HCT116 (cell line): Measurements from ENCODE around the gene ASB14.

Experiments
- CEBPB ChIP-seq: IDR thresholded peaks from 2 replicates; pipeline ENCODE4 v1.6.1; 2012; ENCODE audit warnings: low read depth
- EGR1 ChIP-seq: IDR thresholded peaks from 2 replicates; pipeline ENCODE4 v1.6.1; 2012; ENCODE audit warnings: low read depth
- ELF1 ChIP-seq: IDR thresholded peaks from 2 replicates; pipeline ENCODE4 v1.6.1; 2012; ENCODE audit warnings: low read depth, borderline replicate concordance
- EZH2 ChIP-seq: fragments of 200-600 bp; sonication (generic); IDR thresholded peaks from 2 replicates; pipeline ENCODE4 v1.6.1; 2017; ENCODE audit warnings: antibody characterized with exemption, mixed run types
- EZH2phosphoT487 ChIP-seq: fragments of 200-600 bp; IDR thresholded peaks from 2 replicates; pipeline ENCODE4 v1.6.1; 2018; ENCODE audit warnings: antibody characterized with exemption, borderline replicate concordance
- POLR2A ChIP-seq: IDR thresholded peaks from 2 replicates; pipeline ENCODE4 v1.7.0; 2011; ENCODE audit warnings: borderline replicate concordance; ENCODE audit not compliant: insufficient read depth, insufficient read length; ENCODE audit errors: extremely low read depth
- POLR2AphosphoS5 ChIP-seq: IDR thresholded peaks from 2 replicates; pipeline ENCODE4 v1.6.1; 2011; ENCODE audit warnings: mild to moderate bottlenecking, low read depth, low read length, moderate library complexity
- SRF ChIP-seq: IDR thresholded peaks from 2 replicates; pipeline ENCODE4 v1.6.1; 2012; ENCODE audit warnings: low read depth
- TCF7L2 ChIP-seq: IDR thresholded peaks from 2 replicates; pipeline ENCODE4 v1.7.0; 2011; ENCODE audit warnings: borderline replicate concordance, inconsistent platforms; ENCODE audit not compliant: insufficient read depth, insufficient read length; ENCODE audit errors: extremely low read depth
- YY1 ChIP-seq: IDR thresholded peaks from 2 replicates; pipeline ENCODE4 v1.6.1; 2011; ENCODE audit warnings: low read length, low read depth, moderate library complexity, mild to moderate bottlenecking; ENCODE audit not compliant: insufficient replicate concordance; ENCODE audit errors: extremely low read depth
- TF ChIP-seq, protein P1 (sequence below), 3 experiments: fragments of 200-600 bp in 1 of 3; sonication (generic) in 1 of 3; IDR thresholded peaks in 2 of 3; conservative IDR thresholded peaks in 1 of 3; 2 replicates each; pipeline ENCODE4 v1.5.1; 2012 to 2017; ENCODE audit warnings: low read depth in 2 of 3, low read length in 2 of 3, antibody characterized with exemption in 1 of 3, borderline replicate concordance in 1 of 3, control low read depth in 1 of 3, mild to moderate bottlenecking in 1 of 3, mixed read lengths in 1 of 3, mixed run types in 1 of 3, moderate library complexity in 1 of 3; ENCODE audit not compliant: insufficient read depth in 1 of 3
- TF ChIP-seq, protein P2 (sequence below): IDR thresholded peaks from 2 replicates; pipeline ENCODE4 v1.6.1; 2012

DNA sequence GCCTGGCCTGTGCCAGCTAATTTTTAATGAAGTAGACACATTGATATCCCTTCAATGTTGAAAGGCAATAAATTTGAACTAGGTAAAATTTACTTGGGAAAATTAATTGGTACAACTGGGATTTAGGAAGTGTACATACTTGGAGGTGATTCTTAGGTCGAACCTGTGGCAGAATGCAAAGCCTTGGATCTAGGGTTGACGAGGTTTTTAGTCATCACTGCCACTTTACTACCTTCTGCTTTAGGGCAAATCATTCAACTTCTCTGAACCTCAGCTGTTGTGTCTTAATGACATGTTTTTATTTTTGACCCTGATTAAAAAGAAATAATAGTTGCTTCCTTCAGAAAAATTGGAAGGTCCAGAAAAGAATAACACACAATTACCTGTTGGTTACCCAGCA lies 62.5 kb downstream of the ASB14 start:
- TF ChIP-seq, protein P1, sequence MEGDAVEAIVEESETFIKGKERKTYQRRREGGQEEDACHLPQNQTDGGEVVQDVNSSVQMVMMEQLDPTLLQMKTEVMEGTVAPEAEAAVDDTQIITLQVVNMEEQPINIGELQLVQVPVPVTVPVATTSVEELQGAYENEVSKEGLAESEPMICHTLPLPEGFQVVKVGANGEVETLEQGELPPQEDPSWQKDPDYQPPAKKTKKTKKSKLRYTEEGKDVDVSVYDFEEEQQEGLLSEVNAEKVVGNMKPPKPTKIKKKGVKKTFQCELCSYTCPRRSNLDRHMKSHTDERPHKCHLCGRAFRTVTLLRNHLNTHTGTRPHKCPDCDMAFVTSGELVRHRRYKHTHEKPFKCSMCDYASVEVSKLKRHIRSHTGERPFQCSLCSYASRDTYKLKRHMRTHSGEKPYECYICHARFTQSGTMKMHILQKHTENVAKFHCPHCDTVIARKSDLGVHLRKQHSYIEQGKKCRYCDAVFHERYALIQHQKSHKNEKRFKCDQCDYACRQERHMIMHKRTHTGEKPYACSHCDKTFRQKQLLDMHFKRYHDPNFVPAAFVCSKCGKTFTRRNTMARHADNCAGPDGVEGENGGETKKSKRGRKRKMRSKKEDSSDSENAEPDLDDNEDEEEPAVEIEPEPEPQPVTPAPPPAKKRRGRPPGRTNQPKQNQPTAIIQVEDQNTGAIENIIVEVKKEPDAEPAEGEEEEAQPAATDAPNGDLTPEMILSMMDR (IDR thresholded peaks at IDR 0.05 in 2 of 3, conservative IDR thresholded peaks at IDR 0.05 in 1 of 3; ENCODE audit: borderline replicate concordance in 1 of 3, insufficient read depth in 1 of 3, low read depth in 2 of 3, low read length in 2 of 3), result no peak
- TF ChIP-seq SRF (no peak), POLR2AphosphoS5 (no peak), POLR2A (no peak), EZH2 (no peak), EGR1 (no peak), ELF1 (no peak), YY1 (no peak), EZH2phosphoT487 (no peak), CEBPB (no peak), TCF7L2 (no peak)
- TF ChIP-seq, protein P2, sequence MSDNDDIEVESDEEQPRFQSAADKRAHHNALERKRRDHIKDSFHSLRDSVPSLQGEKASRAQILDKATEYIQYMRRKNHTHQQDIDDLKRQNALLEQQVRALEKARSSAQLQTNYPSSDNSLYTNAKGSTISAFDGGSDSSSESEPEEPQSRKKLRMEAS, result no peak
